NB4 (cell line): ENCODE results near the gene PITPNM3.

ENCODE experiments used
- DNase-seq: peaks from one replicate; pipeline ENCODE4 v3.0.0; 2010; ENCODE audit warnings: low read depth
- H3K4me3 ChIP-seq: one replicate; pipeline ENCODE4 v1.5.1; 2011; ENCODE audit warnings: mild to moderate bottlenecking, low read depth, low read length, moderate library complexity
- CTCF ChIP-seq: IDR thresholded peaks from one replicate; pipeline ENCODE4 v1.5.1; 2012; ENCODE audit warnings: low read depth, low read length
- MAX ChIP-seq: IDR thresholded peaks from 2 replicates; pipeline ENCODE4 v1.6.1; 2011; ENCODE audit warnings: low read depth, low read length
- MYC ChIP-seq: IDR thresholded peaks from 2 replicates; pipeline ENCODE4 v1.6.1; 2011; ENCODE audit warnings: low read depth, low read length
- POLR2A ChIP-seq: IDR thresholded peaks from 2 replicates; pipeline ENCODE4 v1.6.1; 2011; ENCODE audit warnings: mild to moderate bottlenecking; ENCODE audit not compliant: insufficient read length; ENCODE audit errors: extremely low read depth

The PITPNM3 gene

GRCh38 chr17:6554871-6555330 is 1.5 kb downstream of the PITPNM3 start:
- no peak for TF ChIP-seq MYC
- TF ChIP-seq POLR2A: no peak
- TF ChIP-seq CTCF: no peak
- TF ChIP-seq MAX: no peak
- H3K4me3 ChIP-seq: no peak overlapping the region
- no peak for DNase-seq

- DNase-seq: no peak
- TF ChIP-seq POLR2A: no peak
- no peak for TF ChIP-seq CTCF
- TF ChIP-seq MYC: no peak
- no peak for TF ChIP-seq MAX
- H3K4me3 ChIP-seq: no peak overlapping the region
These were observed 2.0 kb downstream of the PITPNM3 start for GRCh38 chr17:6554342-6554741.

GRCh38 chr17:6551869-6552531 is 4.4 kb downstream of the PITPNM3 start:
- DNase-seq: no peak
- no peak for TF ChIP-seq POLR2A
- TF ChIP-seq MAX: no peak
- no peak for TF ChIP-seq MYC
- TF ChIP-seq CTCF: no peak
- no peak overlapping the region for H3K4me3 ChIP-seq

GRCh38 chr17:6551356-6551755 is 5.0 kb downstream of the PITPNM3 start:
- TF ChIP-seq CTCF (no peak), POLR2A (no peak), MYC (no peak), MAX (no peak)
- H3K4me3 ChIP-seq: no peak overlapping the region
- no peak for DNase-seq

- no peak for DNase-seq
- H3K4me3 ChIP-seq: no peak overlapping the region
- TF ChIP-seq POLR2A (no peak), MYC (no peak), MAX (no peak), CTCF (no peak)
These were observed 6.8 kb downstream of the PITPNM3 start for GRCh38 chr17:6549384-6550036.
